ENCODE data around the gene TMCC1.

Gene TMCC1

GRCh38 chr3:129623447-129624118 is 269.9 kb downstream of the TMCC1 start:
- no peak overlapping the region for H3K4me3 ChIP-seq (ENCODE audit: low read depth, low read length)
- DNase-seq (ENCODE audit: low read depth) = no peak
- TF ChIP-seq CTCF (IDR thresholded peaks at IDR 0.05; ENCODE audit: low read depth, low read length, missing control alignments) = no peak

- TF ChIP-seq CTCF (IDR thresholded peaks at IDR 0.05; ENCODE audit: low read depth, low read length, missing control alignments) = no peak
- no peak overlapping the region for H3K4me3 ChIP-seq (ENCODE audit: low read depth, low read length)
- no peak for DNase-seq (ENCODE audit: low read depth)
These were observed 270.6 kb downstream of the TMCC1 start for GRCh38 chr3:129622933-129623332.

- no peak overlapping the region for H3K4me3 ChIP-seq (ENCODE audit: low read depth, low read length)
- DNase-seq (ENCODE audit: low read depth) = no peak
- no peak for TF ChIP-seq CTCF (IDR thresholded peaks at IDR 0.05; ENCODE audit: low read depth, low read length, missing control alignments)
These were observed 271.2 kb downstream of the TMCC1 start for GRCh38 chr3:129622226-129622874.

GRCh38 chr3:129621626-129622225 is 271.8 kb downstream of the TMCC1 start:
- DNase-seq (ENCODE audit: low read depth) = no peak
- H3K4me3 ChIP-seq (ENCODE audit: low read depth, low read length) = no peak overlapping the region
- TF ChIP-seq CTCF (IDR thresholded peaks at IDR 0.05; ENCODE audit: low read depth, low read length, missing control alignments) = no peak

GRCh38 chr3:129620828-129621559 is 272.5 kb downstream of the TMCC1 start:
- no peak for DNase-seq (ENCODE audit: low read depth)
- H3K4me3 ChIP-seq (ENCODE audit: low read depth, low read length) = no peak overlapping the region
- TF ChIP-seq CTCF (IDR thresholded peaks at IDR 0.05; ENCODE audit: low read depth, low read length, missing control alignments) = no peak

- TF ChIP-seq CTCF (IDR thresholded peaks at IDR 0.05; ENCODE audit: low read depth, low read length, missing control alignments) = no peak
- no peak overlapping the region for H3K4me3 ChIP-seq (ENCODE audit: low read depth, low read length)
- DNase-seq (ENCODE audit: low read depth) = no peak
These were observed 273.8 kb downstream of the TMCC1 start for GRCh38 chr3:129619726-129620162.
